GM21723 (cell line): ENCODE results near the gene EHBP1.

Experiments
- ATAC-seq: cut with Tn5 transposase; IDR thresholded peaks from one replicate; pipeline ENCODE4 v1.9.1; 2021; ENCODE audit warnings: mild to moderate bottlenecking, moderate library complexity; ENCODE audit not compliant: unreplicated experiment

Gene EHBP1

GRCh38 chr2:62705007-62705829, at the start of gene EHBP1:
EHBP1 (plus strand) TSS chr2:62705713; CDS start chr2:62707192, 1,479 bp downstream.
- ATAC-seq = peak; percentile 95

- no peak for ATAC-seq
Measured at GRCh38 chr2:62657783-62658182, 47.7 kb upstream of the EHBP1 start.

- ATAC-seq = no peak
Measured at GRCh38 chr2:62658891-62659290, 46.6 kb upstream of the EHBP1 start.

- ATAC-seq = peak; percentile 87
Measured at GRCh38 chr2:62660087-62660486, 45.4 kb upstream of the EHBP1 start.

GRCh38 chr2:62660582-62661262, 44.8 kb upstream of the EHBP1 start:
- no peak for ATAC-seq

- ATAC-seq = no peak
Measured at GRCh38 chr2:62661263-62661635, 44.3 kb upstream of the EHBP1 start.

GRCh38 chr2:62662131-62662530, 43.4 kb upstream of the EHBP1 start:
- ATAC-seq = no peak

GRCh38 chr2:62662554-62662953, 43.0 kb upstream of the EHBP1 start:
- ATAC-seq = no peak

GRCh38 chr2:62663411-62663810, 42.1 kb upstream of the EHBP1 start:
- no peak for ATAC-seq

- ATAC-seq = no peak
Measured at GRCh38 chr2:62663920-62664795, 41.4 kb upstream of the EHBP1 start.

- no peak for ATAC-seq
Measured at GRCh38 chr2:62665446-62665845, 40.1 kb upstream of the EHBP1 start.

- no peak for ATAC-seq
Measured at GRCh38 chr2:62669180-62669579, 36.3 kb upstream of the EHBP1 start.

GRCh38 chr2:62672601-62673000, 32.9 kb upstream of the EHBP1 start:
- no peak for ATAC-seq

- ATAC-seq = no peak
Measured at GRCh38 chr2:62675062-62675461, 30.5 kb upstream of the EHBP1 start.

GRCh38 chr2:62685256-62685655, 20.3 kb upstream of the EHBP1 start:
- no peak for ATAC-seq

- no peak for ATAC-seq
Measured at GRCh38 chr2:62686012-62686685, 19.4 kb upstream of the EHBP1 start.

GRCh38 chr2:62687636-62688035, 17.9 kb upstream of the EHBP1 start:
- no peak for ATAC-seq

- no peak for ATAC-seq
Measured at GRCh38 chr2:62688771-62689170, 16.7 kb upstream of the EHBP1 start.

GRCh38 chr2:62691186-62691585, 14.3 kb upstream of the EHBP1 start:
- ATAC-seq = no peak

GRCh38 chr2:62692225-62692624, 13.3 kb upstream of the EHBP1 start:
- ATAC-seq = no peak

- ATAC-seq = no peak
Measured at GRCh38 chr2:62698653-62699052, 6.9 kb upstream of the EHBP1 start.
